Activated CD4-positive, alpha-beta T cell treated with anti-CD3 and anti-CD28 coated beads, Interleukin-2, Interleukin-4, amounts not matched to agents 100 ng/mL and 50 ng/mL, durations not matched to agents 16 hours and 8 hours (primary cell): Measurements from ENCODE around the gene IL21R.
A peak's percentile ranks its signal among the peaks of the same experiment; 100 is the strongest.
"Not testable (repeated sequence)": the region's sequence is repeated elsewhere in the genome, so short reads cannot be mapped to it uniquely, and the experiment has no call there.

Source experiments
- DNase-seq: peaks from one replicate; pipeline ENCODE4 v3.0.0-alpha.2; 2020; ENCODE audit warnings: low spot score

The IL21R gene

DNA sequence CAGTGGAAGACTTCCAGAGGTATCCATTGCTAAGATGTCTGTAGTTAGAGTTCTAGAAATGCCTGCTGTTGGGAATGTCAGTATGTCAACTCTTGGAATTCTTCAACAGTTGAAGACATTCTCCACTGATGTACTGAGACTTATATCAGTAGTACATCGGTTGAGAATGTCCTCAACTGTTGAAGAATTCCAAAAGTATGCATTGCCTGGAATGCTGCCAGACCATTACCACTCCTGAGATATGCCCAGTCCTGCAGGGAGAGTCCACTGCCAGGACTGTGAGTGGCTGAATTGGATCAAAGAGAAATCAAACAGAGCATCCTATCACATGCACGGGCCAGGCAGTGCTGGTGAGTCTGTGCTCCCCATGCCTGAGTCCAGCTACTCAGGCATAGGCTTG lies 42.0 kb downstream of the IL21R start:
- no peak for DNase-seq

DNA sequence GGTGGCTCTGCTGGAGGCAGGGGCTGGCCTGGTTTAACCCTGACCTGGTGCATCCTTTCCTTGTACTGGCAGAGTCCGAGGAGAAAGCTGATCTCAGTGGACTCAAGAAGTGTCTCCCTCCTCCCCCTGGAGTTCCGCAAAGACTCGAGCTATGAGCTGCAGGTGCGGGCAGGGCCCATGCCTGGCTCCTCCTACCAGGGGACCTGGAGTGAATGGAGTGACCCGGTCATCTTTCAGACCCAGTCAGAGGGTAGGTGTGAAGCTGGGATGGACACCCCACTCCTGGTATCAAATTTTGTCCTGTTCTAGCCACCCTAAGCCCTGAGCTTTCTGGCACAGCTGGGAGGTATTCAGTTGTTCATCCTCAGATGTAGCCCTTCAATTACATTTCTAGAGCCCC lies 42.5 kb downstream of the IL21R start:
- no peak for DNase-seq

DNA sequence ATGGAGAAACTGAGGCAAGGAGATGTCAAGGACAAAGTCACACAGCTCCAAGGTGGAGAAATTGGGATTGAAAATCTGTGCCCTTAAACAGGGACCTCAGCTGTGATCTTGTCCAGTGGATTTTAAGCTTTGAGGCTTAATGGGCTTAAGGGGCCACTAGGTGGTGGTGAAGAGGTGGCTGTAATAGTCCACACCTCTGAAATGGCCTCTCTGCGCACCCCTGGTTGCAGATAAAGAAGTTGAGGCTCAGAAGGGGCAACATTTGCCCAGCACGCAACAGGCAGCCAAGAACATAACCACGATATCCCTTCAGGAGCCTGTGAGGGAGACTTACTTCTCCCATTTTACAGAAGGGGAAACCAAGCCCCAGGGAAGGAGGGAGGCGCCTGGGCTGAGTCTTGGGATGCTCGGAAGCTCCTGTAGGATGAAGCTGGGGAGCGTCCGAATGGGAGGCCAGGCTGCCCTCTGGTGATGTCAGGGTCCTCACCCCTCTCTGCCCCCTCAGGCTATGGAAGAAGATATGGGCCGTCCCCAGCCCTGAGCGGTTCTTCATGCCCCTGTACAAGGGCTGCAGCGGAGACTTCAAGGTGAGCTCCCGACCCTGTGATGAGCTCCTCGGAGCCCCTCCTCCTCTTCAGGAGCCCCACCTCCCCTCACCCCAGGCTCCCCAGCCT lies 43.7 kb downstream of the IL21R start:
- DNase-seq: no peak

GRCh38 chr16:27446721-27447120 lies 44.7 kb downstream of the IL21R start:
- DNase-seq: peak; percentile 42

DNA sequence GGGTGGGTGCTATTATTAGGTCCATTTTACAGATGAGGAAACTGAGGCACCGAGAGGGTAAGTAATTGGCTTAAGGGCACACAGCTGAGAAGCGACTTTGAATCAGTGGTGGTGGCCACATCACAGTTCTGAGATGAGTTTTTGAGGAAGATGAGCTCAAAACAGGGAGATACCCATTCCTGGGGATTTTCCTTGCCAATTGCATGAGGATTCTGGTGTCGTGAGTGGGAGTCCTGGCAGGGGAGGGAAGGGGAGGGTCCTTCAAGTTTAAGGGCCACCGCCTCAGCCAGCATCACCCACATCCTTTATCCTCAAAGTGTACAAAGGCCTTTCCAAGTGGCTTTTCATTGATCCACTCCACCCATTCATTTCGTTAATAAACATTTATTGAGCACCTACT lies 45.3 kb downstream of the IL21R start:
- no peak for DNase-seq

DNA sequence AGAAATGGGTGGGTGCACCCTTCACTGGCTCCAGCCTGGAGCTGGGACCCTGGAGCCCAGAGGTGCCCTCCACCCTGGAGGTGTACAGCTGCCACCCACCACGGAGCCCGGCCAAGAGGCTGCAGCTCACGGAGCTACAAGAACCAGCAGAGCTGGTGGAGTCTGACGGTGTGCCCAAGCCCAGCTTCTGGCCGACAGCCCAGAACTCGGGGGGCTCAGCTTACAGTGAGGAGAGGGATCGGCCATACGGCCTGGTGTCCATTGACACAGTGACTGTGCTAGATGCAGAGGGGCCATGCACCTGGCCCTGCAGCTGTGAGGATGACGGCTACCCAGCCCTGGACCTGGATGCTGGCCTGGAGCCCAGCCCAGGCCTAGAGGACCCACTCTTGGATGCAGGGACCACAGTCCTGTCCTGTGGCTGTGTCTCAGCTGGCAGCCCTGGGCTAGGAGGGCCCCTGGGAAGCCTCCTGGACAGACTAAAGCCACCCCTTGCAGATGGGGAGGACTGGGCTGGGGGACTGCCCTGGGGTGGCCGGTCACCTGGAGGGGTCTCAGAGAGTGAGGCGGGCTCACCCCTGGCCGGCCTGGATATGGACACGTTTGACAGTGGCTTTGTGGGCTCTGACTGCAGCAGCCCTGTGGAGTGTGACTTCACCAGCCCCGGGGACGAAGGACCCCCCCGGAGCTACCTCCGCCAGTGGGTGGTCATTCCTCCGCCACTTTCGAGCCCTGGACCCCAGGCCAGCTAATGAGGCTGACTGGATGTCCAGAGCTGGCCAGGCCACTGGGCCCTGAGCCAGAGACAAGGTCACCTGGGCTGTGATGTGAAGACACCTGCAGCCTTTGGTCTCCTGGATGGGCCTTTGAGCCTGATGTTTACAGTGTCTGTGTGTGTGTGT lies 46.8 kb downstream of the IL21R start:
- no peak for DNase-seq

GRCh38 chr16:27449434-27450195 lies 47.6 kb downstream of the IL21R start:
- DNase-seq: peak; percentile 43

GRCh38 chr16:27450196-27450549 lies 48.2 kb downstream of the IL21R start:
- DNase-seq: no peak

DNA sequence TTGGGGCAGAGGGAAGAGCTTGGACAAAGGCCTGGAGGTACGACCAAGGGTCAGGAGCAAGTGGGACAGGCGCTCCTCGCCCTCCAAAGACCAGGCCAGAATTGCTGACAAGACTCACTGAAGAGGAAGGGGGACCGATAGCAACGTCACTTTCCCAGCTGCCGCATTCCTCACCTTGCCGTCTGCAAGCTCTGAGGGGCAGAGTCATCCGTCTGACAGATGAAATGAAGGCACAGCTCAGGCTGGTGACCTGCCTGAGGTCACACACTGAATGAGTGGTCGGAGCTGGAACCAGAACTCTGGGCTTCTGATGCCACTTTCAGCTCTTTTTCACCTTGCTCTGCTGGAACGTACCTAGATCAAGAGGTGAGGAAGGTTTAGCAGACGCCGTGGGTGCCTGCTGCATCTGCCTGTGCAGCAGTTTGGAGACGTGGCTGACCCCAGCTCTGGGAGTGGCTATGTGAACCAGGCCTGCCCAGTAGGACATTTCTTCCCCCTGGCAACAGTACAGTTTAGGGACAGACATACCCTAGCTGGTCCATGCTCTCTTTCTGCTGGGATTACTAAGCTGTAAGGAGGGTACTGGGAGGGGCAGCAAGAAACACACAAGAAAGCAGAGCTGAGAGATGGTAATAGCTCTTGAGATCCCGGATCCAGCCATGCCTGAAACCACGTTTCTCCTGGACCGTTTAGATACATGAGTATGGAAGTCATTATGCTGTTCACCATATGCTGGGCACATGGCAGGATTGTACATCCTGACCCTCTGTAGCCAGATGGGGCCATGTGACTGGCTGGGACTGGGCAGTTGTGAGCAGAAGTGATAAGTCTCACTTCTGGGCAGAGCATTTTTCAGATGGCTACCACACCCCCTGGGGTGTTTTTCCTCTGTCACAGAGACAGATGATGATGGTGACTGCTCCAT lies 50.9 kb downstream of the IL21R start:
- DNase-seq: no peak

DNA sequence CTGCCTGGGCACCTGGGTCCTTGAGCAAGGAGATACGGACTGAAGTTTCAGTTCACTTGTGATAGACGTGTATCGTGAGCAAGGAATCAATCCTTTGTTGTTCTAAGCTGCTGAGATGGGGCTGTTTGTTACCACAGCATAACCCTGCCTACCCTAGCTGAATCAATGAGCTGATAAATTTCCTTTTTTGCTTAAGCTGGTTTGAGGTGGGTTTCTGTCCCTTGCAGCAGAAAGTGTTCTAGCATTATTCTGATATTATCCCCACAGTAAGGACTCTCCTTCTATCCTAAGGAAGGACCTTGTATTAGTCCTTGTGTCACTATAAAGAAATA lies 51.5 kb downstream of the IL21R start:
- no peak for DNase-seq

DNA sequence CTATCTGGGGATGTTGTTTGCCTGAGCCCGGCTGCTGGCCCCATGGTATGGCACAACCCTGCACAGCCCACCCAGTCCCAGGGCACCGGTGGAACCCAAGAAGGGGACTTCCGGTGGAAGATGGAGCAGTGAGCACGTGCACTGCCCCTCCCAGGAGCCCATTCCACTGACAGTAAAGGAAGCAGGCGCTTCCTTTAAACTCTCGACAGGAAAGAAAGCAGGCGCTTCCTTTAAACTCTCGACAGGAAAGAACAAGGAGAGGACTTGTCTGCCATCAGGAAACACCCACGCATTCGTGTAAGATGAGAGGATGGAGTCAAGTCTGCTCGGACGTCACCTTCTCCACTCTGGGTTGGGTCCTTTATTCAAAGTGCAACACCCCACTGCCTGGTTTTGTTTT lies 53.7 kb downstream of the IL21R start:
- peak; percentile 35 for DNase-seq

- DNase-seq: not testable (repeated sequence)
Observed at GRCh38 chr16:27457605-27457900, 55.6 kb downstream of the IL21R start.

GRCh38 chr16:27458258-27458657 lies 56.3 kb downstream of the IL21R start:
- DNase-seq: no peak

DNA sequence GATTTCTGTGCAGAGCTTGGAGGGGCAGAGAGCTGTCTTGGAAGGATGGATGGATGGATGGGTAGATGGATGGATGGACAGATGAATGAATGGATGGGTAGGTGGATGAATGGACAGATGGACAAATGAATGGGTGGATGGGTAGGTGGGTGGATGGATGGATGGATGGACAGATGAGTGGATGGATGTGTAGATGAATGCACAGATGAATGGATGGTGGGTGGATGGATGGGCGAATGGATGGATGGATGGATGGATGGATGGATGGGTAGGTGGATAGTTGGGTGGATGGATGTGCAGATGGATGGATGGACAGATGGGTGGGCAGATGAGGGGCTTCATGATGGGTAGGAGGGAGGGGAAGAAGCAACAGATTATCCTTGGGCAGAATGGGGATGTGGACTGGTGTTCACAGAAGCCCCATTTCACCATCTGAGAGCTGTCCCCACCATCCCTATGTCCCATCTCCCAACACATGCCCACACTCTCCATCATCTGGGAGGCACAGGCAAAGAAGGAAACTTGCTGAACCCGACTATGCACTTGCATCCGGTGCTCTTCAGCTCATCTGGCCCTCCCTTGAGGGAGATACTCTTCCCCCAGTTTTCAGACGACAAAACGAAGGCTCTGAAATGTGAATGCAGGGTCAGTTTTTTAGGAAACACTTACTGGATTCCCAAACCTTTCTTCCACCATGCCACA lies 57.2 kb downstream of the IL21R start:
- DNase-seq: no peak

DNA sequence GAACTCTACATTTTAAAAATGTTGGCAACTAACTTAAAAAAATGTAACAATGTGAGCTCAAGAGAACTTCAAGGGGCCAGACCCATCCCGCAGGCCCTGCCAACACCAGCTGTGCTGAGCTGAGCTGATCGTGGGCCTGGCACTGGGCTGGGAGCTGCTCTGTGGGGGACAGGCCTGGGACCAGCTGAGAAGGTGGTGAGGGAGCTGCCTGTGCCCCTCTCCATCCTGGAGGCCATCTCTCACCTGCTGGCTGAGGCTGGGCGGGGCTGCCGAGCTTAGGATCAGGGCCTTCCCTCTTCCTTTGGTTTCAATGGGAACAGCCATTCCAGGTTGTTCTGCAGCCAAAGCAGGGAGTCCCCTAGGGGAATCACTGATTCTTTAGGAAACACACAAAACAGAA lies 58.2 kb downstream of the IL21R start:
- no peak for DNase-seq

DNA sequence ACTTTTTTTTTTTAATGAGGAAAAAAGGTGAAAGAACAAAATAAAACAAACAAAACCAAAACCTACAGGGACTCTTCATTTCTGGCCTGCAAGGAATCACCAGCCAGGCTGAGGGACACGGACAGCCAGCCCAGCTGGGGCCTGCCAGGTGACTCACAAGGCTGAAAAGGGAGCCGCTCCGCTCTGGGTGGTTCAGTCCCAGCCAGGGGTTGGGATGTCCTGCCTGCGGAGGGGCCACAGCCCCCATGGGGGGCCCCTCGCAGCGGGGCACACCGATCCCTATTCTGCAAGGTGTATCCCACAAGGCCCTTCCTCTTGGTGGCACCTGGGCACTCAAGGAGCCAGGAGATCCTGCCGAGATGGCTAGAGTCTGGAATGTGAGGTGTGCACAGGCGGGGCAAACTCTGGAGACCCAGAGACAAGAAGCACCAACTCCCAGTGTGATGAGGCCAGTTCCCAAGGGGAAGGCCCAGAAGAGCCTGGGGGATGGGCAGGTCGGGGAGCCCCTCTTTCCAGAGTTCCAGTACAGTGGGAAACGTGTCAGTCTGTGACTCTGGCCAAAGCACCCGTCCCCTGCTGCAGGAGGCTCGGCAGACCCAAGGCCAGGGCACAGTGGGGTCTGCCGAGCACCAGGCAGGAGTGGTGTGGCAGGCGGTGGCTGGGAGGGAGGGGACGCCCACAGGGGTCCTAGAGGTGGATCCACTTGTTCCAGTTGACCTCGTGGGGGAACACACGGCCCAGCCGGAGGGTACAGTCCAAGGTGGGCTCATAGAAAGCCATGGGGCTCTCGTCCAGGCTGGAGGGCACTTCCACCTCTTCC lies 58.9 kb downstream of the IL21R start:
- no peak for DNase-seq

DNA sequence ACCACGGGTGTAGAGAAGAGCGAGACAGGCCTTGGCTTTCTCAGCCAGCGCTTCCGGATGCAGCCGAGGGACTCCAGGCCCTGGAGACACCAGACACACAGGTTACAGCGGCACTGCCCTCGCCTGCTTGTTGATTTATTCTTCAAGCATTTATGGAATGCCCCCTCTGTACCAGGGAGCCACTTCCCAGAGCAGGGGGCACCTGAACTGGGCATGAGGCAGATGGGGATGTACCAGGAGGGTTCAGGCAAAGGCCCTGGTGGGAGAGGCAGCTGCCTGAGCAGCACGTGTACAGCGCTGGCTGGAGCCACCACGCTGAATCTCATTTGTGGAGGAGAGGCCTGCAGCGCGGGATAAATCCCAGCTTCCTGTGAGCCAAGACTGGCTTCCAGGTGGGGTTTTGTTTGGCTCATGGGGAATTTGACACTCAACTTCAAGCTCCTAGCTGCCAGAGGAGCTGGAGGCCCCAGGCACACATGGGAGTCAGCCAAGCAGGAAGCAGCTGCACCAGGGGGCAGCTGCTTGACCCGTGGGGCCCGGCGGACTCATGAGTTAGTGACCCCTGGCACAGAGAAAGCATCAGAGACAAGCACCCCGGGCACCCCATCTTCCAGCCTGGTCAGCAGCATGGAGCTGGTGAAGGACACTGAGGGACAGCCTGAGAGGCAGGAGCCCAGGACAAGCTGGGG lies 59.7 kb downstream of the IL21R start:
- no peak for DNase-seq

DNA sequence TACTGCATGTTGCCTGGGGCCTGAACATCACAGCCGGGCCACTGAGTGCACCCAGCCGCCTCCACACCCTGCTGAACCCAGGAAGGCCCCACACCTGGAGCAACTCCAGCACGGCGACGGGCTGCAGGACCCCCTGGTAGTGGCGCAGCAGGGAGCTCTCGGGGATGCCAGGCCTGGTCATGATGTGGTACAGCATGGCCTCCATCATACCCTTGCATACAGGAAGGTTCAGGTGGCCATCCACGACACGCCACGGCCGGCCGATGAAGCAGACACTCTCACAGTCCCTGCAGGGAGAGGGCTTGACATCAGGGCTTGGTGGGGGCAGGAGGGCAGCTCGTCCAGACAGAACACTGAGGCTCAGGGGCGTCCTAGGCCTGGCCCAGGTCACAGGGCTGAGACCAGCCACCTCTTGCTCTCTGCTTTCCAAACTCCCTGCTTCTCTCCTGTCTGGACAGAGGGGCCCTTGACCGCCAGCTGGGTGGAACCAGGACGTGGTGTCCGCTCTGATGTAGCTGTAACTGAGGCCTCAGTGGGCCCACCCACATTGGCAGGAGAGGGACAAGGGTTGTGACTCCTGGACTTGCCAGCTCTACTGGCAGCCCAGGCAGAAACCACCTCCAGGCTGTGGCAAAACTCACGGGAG lies 60.3 kb downstream of the IL21R start:
- no peak for DNase-seq

DNA sequence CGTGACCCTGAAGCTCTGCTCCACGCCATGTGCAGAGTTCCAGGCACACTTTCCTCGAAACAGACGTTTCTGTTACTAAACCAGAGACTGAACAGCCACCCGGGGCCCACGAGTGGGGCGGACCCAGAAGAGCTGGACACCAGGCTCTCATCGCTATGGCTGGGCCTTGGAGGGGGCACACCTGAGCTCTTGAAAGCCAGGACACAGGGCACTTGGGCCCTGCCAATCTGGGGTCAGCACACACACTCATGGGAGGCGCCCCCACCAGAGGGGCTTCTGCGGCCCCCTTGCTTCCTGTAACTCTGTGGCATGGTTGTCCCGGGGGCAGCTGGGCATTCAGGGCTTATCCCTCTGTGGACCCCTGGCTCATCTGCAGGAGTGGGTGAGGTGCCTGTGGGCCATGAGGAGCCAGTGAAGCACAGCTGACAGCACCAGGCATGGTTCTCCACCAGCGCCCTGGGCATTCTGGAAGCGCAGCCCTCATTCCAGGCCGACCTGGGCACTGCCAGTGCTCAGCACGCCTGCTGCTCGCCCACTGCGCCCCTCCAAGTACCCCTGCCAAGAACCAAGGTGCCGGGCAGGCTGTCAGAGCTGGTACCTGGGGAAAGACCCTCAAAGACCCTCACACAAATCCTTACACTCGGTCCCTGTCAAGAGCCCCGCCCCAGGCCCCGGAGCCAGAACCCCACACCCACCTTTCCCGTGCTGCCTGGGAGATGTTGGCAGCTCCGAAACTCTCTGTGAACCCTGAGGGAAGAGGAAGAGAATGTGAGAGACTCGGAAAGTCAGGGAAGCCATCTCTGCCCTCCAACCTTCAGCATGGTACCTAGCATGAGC lies 61.1 kb downstream of the IL21R start:
- no peak for DNase-seq
